ENCODE measurements around the gene TMEM161A.
A peak's percentile ranks its signal among the peaks of the same experiment; 100 is the strongest.
"Not testable (repeated sequence)": the region's sequence is repeated elsewhere in the genome, so short reads cannot be mapped to it uniquely, and the experiment has no call there.

Gene TMEM161A

DNA sequence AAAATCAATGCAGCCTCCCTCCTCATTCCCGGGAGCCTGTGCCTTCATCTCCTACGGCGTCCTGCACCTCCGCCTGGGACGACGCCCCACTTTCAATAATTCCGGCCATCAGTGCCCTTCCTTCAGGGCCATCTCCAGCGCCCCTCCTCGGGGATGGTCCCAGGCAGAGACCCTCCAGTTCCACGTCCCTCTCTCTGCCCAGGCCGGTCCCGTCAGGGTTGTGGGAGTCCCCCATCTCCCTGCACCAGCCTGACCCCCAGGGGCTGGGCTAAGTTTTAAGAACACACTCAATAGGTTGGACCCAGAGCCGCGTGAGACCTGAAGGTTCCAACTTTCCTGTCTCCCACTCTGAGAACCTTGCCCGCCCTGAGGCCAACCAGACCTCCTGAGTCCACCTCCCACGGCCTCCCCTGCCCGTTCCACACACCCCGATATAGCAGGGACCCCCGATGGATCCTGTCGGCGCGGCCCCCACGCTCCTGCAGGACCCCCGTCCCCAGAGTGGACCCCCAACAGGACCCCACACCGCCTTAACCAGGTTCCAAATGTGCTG, 646 bp downstream of the TMEM161A start:
- TF ChIP-seq, protein P1, sequence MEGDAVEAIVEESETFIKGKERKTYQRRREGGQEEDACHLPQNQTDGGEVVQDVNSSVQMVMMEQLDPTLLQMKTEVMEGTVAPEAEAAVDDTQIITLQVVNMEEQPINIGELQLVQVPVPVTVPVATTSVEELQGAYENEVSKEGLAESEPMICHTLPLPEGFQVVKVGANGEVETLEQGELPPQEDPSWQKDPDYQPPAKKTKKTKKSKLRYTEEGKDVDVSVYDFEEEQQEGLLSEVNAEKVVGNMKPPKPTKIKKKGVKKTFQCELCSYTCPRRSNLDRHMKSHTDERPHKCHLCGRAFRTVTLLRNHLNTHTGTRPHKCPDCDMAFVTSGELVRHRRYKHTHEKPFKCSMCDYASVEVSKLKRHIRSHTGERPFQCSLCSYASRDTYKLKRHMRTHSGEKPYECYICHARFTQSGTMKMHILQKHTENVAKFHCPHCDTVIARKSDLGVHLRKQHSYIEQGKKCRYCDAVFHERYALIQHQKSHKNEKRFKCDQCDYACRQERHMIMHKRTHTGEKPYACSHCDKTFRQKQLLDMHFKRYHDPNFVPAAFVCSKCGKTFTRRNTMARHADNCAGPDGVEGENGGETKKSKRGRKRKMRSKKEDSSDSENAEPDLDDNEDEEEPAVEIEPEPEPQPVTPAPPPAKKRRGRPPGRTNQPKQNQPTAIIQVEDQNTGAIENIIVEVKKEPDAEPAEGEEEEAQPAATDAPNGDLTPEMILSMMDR (IDR thresholded peaks at IDR 0.05; ENCODE audit: control insufficient read depth, insufficient read depth, low read depth, low read length, missing control alignments), result no peak
- peak overlapping the region; percentile 68 for H3K4me3 ChIP-seq (ENCODE audit: control insufficient read depth, low read depth, low read length)
- DNase-seq (ENCODE audit: low read depth), result no peak

DNA sequence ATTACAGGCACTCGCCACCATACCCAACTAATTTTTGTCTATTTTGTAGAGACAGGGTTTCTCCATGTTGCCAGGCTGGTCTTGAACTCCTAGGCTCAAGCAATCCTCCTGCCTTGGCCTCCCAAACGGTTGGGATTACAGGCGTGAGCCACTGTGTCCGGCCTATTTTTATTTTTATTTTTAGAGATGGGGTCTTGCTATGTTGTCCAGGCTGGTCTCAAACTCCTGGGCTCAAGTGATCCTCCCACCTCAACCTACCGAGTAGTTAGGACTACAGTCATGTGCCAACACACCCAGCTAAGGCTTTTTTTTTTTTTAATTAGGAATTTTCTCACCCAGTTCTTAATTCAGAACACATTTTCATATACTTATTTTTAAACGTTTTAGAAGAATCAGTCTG, 2.6 kb downstream of the TMEM161A start:
- H3K4me3 ChIP-seq (ENCODE audit: control insufficient read depth, low read depth, low read length); DNase-seq (ENCODE audit: low read depth): not testable (repeated sequence)

DNA sequence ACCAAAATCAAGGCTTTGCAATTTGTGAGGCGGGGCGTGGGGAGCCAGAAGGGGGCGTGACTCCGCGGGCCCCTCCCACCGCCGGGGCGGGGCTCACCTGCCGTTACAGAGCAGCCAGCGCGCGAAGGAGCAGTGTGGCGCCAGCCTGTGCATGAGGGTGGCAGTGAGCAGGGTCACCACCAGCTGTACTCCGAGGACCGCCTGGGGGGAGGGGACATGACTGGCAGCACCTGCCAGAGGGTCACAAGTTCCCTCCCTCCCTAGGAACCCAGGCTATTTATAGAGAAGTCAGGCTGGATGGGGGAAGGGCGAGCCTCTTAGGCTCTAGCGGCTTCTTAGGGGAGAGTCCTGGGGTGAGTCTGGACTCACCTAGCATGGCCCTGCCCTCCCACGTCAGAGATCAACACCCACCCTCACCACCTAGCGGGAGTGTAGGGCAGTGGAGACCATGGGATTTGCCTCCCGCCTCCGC, 3.6 kb downstream of the TMEM161A start:
- no peak overlapping the region for H3K4me3 ChIP-seq (ENCODE audit: control insufficient read depth, low read depth, low read length)
- TF ChIP-seq, protein P1 (IDR thresholded peaks at IDR 0.05; ENCODE audit: control insufficient read depth, insufficient read depth, low read depth, low read length, missing control alignments), result no peak
- DNase-seq (ENCODE audit: low read depth), result no peak

DNA sequence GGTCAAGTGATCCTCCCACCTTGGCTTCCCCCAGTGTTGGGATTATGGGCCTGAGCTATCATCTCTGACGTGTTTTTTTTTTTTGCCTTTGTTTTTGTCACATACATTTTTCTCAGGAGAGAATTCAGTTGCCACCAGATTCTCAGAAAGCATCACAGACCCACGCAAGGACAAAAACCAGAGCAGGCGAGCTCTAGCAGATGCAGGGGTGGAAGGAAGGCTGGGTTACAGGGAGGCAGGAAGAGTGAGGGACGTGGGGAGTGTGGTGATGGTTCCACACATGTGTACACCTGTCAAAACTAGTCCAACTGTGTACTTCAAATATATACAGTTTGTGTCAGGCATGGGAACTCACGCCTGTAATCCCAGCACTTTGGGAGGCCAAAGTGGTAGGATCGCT, 4.3 kb downstream of the TMEM161A start:
- TF ChIP-seq, protein P1 (IDR thresholded peaks at IDR 0.05; ENCODE audit: control insufficient read depth, insufficient read depth, low read depth, low read length, missing control alignments), result no peak
- H3K4me3 ChIP-seq (ENCODE audit: control insufficient read depth, low read depth, low read length), result no peak overlapping the region
- no peak for DNase-seq (ENCODE audit: low read depth)

DNA sequence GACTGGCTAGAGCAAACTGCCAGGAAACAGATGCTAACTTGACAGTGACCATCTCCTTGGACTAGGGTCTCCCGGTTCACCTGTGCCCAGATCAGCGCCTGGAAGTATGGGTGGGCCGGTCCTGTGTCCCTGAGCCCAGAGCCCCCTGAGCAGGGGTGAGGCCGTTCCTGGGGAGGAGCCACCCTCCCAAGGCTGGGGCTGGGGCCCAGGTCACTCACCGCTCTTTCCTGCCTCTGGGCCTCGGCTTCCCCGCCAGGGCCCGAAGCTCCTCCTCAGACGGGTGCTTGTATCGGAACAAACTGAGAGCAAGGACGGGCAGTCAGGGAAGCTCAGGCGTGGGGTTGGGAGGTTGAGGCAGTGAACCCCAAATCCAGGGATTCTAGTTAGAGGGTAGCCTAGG, 5.4 kb downstream of the TMEM161A start:
- H3K4me3 ChIP-seq (ENCODE audit: control insufficient read depth, low read depth, low read length), result no peak overlapping the region
- DNase-seq (ENCODE audit: low read depth), result no peak
- TF ChIP-seq, protein P1 (IDR thresholded peaks at IDR 0.05; ENCODE audit: control insufficient read depth, insufficient read depth, low read depth, low read length, missing control alignments), result no peak

DNA sequence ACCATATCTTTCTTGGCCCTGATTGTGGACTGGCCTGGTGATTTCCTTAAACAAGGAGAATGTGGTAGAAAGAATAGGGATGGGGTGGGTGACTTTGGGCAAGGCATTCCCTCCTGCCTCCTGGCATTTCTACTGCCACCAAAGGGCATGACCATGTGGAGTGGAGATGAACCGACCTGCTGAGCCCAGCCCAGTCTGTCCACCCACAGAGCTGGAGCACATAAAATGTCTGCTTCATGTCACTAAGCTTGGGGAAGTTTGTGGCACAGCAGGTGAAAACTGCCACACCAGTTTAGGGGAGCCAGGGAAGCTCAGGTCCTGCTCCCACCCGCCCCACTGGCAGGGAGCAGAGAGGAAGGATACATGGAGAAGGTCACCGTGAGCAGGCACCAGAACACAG, 6.3 kb downstream of the TMEM161A start:
- TF ChIP-seq, protein P1 (IDR thresholded peaks at IDR 0.05; ENCODE audit: control insufficient read depth, insufficient read depth, low read depth, low read length, missing control alignments), result no peak
- no peak for DNase-seq (ENCODE audit: low read depth)

DNA sequence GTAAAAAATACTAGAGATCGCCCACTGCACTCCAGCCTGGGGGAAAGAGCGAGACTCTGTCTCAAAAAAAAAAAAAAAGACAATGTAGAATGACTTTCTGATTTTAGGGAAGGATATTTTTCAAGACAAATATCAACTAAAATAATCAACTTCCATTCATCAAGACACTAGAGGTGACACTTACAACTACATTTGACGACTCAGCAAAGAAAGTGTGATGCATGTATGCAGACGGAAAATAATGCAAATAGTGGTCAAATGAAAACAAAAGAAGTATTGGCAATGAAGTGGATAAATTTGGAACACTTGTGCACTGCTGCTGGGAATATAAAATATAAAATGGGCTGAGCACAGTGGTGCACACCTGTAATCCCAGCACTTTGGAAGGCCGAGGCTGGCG, 12.2 kb downstream of the TMEM161A start:
- no peak overlapping the region for H3K4me3 ChIP-seq (ENCODE audit: control insufficient read depth, low read depth, low read length)
- no peak for DNase-seq (ENCODE audit: low read depth)
- TF ChIP-seq, protein P1 (IDR thresholded peaks at IDR 0.05; ENCODE audit: control insufficient read depth, insufficient read depth, low read depth, low read length, missing control alignments), result no peak

More for the DNA sequence above, 6.3 kb downstream of the TMEM161A start:
- H3K4me3 ChIP-seq (ENCODE audit: control insufficient read depth, low read depth, low read length), result no peak overlapping the region
